ENCODE data around the gene BAG3. TPM values are rescaled to one million over a fixed set of nuclear protein-coding genes. Genes with fewer than 3 reads are reported as not detected.
A peak's percentile ranks its signal among the peaks of the same experiment; 100 is the strongest.

BAG3 gene
- total and polyA plus RNA-seq, 2 of the 4 experiments (the other 2 are of a cell fraction), result 5.4 to 42.5 TPM

DNA sequence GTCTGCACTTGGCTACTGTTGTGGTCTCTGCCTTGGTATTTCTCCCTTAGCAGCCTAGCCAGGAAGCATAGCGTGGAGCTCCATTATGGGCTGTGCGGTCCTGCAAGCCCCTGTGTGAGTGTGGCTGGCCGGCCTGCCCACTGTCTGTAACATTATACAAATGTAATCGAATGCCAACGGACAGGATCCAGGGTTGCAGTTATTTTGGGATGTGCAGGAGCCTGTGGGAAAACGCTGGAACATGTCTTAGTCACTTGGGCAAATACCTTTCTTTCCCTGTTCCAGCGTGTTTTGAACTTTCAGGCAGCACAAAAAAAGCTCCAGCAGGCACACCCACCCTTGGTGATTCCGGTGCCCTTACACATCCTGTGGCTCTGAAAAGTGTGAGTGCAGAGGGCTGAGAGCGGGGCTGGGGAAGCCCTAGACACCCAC is 29.5 kb downstream of the BAG3 start:
- Histone ChIP-seq H3K18ac (ENCODE audit: low read depth, low read length) (no peak overlapping the region), H3K27ac (ENCODE audit: insufficient read depth, low read length) (no peak overlapping the region), H3K9me3 (ENCODE audit: control insufficient read depth, insufficient read depth, low read length) (no peaks in the 10 kb centered on the region), H2BK20ac (ENCODE audit: low read depth, low read length) (0 out of 2 replicates have a peak overlapping the region, but pooled peaks have one; percentile 0), H3K4me3 (ENCODE audit: insufficient read depth, low read depth, low read length) (no peak overlapping the region), H3K9ac (ENCODE audit: low read depth, low read length) (no peak overlapping the region), H3K56ac (ENCODE audit: extremely low read depth, insufficient read depth, low read length) (no peak overlapping the region), H4K5ac (ENCODE audit: low read depth, low read length) (no peak overlapping the region), H2AK5ac (ENCODE audit: low read depth, low read length) (no peak overlapping the region), H4K8ac (ENCODE audit: low read depth in 2 of 2, low read length in 2 of 2) (peak overlapping the region in 1 of 2 experiments; percentile 14; a peak in 1 of 4 replicates), H4K91ac (ENCODE audit: insufficient read depth, low read depth, low read length) (no peak overlapping the region), H3K9me1 (ENCODE audit: insufficient read depth, low read length) (peaks cover 23% of the 10 kb centered on the region), H3K36me3 (ENCODE audit: control insufficient read depth, insufficient read depth, low read length) (peaks cover 19% of the 10 kb centered on the region), H3K4ac (ENCODE audit: low read depth, low read length) (peak overlapping the region; percentile 56), H2BK15ac (ENCODE audit: low read depth, low read length) (no peak overlapping the region), H2BK120ac (ENCODE audit: low read depth, low read length) (peak overlapping the region; percentile 12; the same call in 1 of the 2 replicates), H2AFZ (replicated peaks; ENCODE audit: low read length, poor library complexity) (no peak overlapping the region), H3K4me2 (ENCODE audit: low read depth, low read length) (no peak overlapping the region), H3K79me1 (ENCODE audit: low read depth in 1 of 2, low read length in 2 of 2) (peaks cover 19 to 33% of the 10 kb centered on the region in 2 experiments), H3K27me3 (ENCODE audit: control insufficient read depth, insufficient read depth, low read length) (no peaks in the 10 kb centered on the region), H2AK9ac (replicated peaks; ENCODE audit: low read depth, low read length, poor library complexity) (no peak overlapping the region), H2BK5ac (ENCODE audit: low read depth, low read length, poor library complexity, severe bottlenecking) (no peak overlapping the region), H3K4me1 (ENCODE audit: control insufficient read depth, insufficient read depth, low read length) (peaks cover 17% of the 10 kb centered on the region), H3K23ac (ENCODE audit: low read depth, low read length) (no peak overlapping the region; the same call in 1 of the 2 replicates), H4K20me1 (ENCODE audit: insufficient read depth, low read length) (peaks cover 30% of the 10 kb centered on the region), H3K14ac (replicated peaks; ENCODE audit: low read depth, low read length) (peak overlapping the region; percentile 23)
- BruUV-seq (replicated peaks), result no TSS peak
- DNase-seq, result peak; percentile 30
- peak; percentile 22 for ATAC-seq (ENCODE audit: low read depth)
- intact Hi-C loops (cut with micrococcal nuclease) (loop anchor here (2.0 to 10.0 kb wide), 2 partner anchors 72 to 1194 kb away; no protein-coding TSS in a partner anchor), dilution Hi-C loops (cut with HindIII; ENCODE audit: low sequenced_read_pairs, unreplicated experiment) (no loop called here), in situ Hi-C loops (cut with MboI; ENCODE audit: low sequenced_read_pairs) (no loop called here)
- POLR2A ChIA-PET (ENCODE audit: unreplicated experiment), result no interaction called here
- TF ChIP-seq RFX5 (IDR thresholded peaks at IDR 0.05; ENCODE audit: low read depth, low read length), result no peak
- no peak for TF ChIP-seq POLR2A (IDR thresholded peaks at IDR 0.05; ENCODE audit: low read depth, low read length)
- TF ChIP-seq RAD21 (IDR thresholded peaks at IDR 0.05; ENCODE audit: low read length), result no peak
- TF ChIP-seq CEBPB (IDR thresholded peaks at IDR 0.05; ENCODE audit: low read depth, low read length), result no peak
- TF ChIP-seq CHD1 (IDR thresholded peaks at IDR 0.05; ENCODE audit: low read depth, low read length), result no peak
- TF ChIP-seq SMC3 (IDR thresholded peaks at IDR 0.05; ENCODE audit: low read depth, low read length), result no peak
- no peak for TF ChIP-seq RCOR1 (IDR thresholded peaks at IDR 0.05; ENCODE audit: insufficient replicate concordance, low read length)
- no peak for TF ChIP-seq FOS (IDR thresholded peaks at IDR 0.05; ENCODE audit: low read depth, low read length)
- TF ChIP-seq MAFK (IDR thresholded peaks at IDR 0.05; ENCODE audit: low read depth, low read length), result no peak
- TF ChIP-seq, protein P1, sequence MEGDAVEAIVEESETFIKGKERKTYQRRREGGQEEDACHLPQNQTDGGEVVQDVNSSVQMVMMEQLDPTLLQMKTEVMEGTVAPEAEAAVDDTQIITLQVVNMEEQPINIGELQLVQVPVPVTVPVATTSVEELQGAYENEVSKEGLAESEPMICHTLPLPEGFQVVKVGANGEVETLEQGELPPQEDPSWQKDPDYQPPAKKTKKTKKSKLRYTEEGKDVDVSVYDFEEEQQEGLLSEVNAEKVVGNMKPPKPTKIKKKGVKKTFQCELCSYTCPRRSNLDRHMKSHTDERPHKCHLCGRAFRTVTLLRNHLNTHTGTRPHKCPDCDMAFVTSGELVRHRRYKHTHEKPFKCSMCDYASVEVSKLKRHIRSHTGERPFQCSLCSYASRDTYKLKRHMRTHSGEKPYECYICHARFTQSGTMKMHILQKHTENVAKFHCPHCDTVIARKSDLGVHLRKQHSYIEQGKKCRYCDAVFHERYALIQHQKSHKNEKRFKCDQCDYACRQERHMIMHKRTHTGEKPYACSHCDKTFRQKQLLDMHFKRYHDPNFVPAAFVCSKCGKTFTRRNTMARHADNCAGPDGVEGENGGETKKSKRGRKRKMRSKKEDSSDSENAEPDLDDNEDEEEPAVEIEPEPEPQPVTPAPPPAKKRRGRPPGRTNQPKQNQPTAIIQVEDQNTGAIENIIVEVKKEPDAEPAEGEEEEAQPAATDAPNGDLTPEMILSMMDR (conservative IDR thresholded peaks at IDR 0.05; ENCODE audit: low read depth, low read length), result no peak
- no peak for TF ChIP-seq MAZ (IDR thresholded peaks at IDR 0.05; ENCODE audit: borderline replicate concordance, low read depth, low read length)
- WGBS, 2 experiments (ENCODE audit: extremely low coverage in 2 of 2, insufficient read length in 1 of 2), result no CpG with 5 or more reads among the region's 9 CpGs
- CTCF ChIA-PET, result interaction anchor here (0.6 kb wide), 1 partner anchor 192 kb away, joined by 3 read pairs; no protein-coding TSS in a partner anchor
